ENCODE data around the gene GFRA1. TPM values are rescaled to one million over a fixed set of nuclear protein-coding genes. Genes with fewer than 3 reads are reported as not detected.

The GFRA1 gene
- total RNA-seq, 4 donors from 2014 or later: 19.8 to 61.8 (median 25.2) TPM

DNA sequence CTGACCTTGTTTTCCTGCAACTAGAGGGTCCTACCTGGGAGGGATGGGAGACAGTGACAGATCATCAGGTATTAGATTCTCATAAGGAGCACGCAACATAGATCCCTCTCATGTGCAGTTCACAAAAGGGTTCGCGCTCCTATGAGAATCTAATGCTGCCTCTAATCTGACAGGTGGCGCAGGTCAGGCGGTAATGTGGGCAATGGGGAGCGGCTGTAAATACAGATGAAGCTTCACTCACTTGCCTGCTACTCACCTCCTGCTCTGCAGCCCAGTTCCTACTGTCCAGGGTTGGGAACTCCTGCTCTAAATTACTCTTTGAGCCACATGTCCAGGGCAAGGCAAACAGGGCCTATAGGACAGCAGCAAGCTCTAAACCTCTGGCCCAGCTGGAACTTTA, 46.2 kb downstream of the GFRA1 start:
- no peaks in the 10 kb centered on the region for H3K36me3 ChIP-seq
- TF ChIP-seq POLR2AphosphoS5 (IDR thresholded peaks at IDR 0.05) (no peak), POLR2A (IDR thresholded peaks at IDR 0.05) (no peak), EP300 (IDR thresholded peaks at IDR 0.05) (no peak)
- TF ChIP-seq, protein P1, sequence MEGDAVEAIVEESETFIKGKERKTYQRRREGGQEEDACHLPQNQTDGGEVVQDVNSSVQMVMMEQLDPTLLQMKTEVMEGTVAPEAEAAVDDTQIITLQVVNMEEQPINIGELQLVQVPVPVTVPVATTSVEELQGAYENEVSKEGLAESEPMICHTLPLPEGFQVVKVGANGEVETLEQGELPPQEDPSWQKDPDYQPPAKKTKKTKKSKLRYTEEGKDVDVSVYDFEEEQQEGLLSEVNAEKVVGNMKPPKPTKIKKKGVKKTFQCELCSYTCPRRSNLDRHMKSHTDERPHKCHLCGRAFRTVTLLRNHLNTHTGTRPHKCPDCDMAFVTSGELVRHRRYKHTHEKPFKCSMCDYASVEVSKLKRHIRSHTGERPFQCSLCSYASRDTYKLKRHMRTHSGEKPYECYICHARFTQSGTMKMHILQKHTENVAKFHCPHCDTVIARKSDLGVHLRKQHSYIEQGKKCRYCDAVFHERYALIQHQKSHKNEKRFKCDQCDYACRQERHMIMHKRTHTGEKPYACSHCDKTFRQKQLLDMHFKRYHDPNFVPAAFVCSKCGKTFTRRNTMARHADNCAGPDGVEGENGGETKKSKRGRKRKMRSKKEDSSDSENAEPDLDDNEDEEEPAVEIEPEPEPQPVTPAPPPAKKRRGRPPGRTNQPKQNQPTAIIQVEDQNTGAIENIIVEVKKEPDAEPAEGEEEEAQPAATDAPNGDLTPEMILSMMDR (IDR thresholded peaks at IDR 0.05): no peak
- no peaks in the 10 kb centered on the region for H3K27me3 ChIP-seq
- H3K27ac ChIP-seq: no peak overlapping the region
- no peak overlapping the region for H3K4me3 ChIP-seq
- 94% methylated on average over 6 of the region's 6 CpGs for WGBS
- no peaks in the 10 kb centered on the region for H3K9me3 ChIP-seq
- no peaks in the 10 kb centered on the region for H3K4me1 ChIP-seq
- no peak for DNase-seq (ENCODE audit: low spot score in 2 of 2)

DNA sequence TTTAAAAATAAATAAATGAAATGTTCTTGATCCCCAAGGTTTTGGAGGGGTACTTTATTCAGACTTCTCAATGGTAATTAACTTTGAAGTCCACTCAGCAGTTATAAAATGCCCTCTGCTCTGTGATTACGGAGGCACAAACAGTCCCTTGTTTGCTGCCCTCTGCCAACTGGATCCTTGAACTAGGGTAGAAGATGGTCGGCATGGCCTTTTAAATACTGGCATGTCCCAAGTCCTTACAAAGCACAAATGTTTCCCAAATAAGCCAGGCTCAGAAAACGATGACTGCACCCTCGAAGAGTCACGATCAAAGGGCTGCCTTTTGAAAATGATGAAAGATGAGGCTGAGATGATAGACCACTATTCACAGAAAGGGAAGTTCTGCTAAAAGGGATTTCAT, 47.0 kb downstream of the GFRA1 start:
- no peak for DNase-seq (ENCODE audit: low spot score in 2 of 2)
- H3K4me3 ChIP-seq: no peak overlapping the region
- no peaks in the 10 kb centered on the region for H3K27me3 ChIP-seq
- H3K4me1 ChIP-seq: no peaks in the 10 kb centered on the region
- no peaks in the 10 kb centered on the region for H3K36me3 ChIP-seq
- 86% methylated on average over 5 of the region's 5 CpGs for WGBS
- no peak for TF ChIP-seq POLR2A (IDR thresholded peaks at IDR 0.05)
- TF ChIP-seq EP300 (IDR thresholded peaks at IDR 0.05): no peak
- no peak for TF ChIP-seq POLR2AphosphoS5 (IDR thresholded peaks at IDR 0.05)
- TF ChIP-seq, protein P1 (IDR thresholded peaks at IDR 0.05): no peak
- no peaks in the 10 kb centered on the region for H3K9me3 ChIP-seq
- H3K27ac ChIP-seq: no peak overlapping the region

- H3K4me3 ChIP-seq: no peak overlapping the region
- H3K27ac ChIP-seq: no peak overlapping the region
- no peak for TF ChIP-seq EP300 (IDR thresholded peaks at IDR 0.05)
- TF ChIP-seq, protein P1 (IDR thresholded peaks at IDR 0.05): no peak
- TF ChIP-seq POLR2AphosphoS5 (IDR thresholded peaks at IDR 0.05): no peak
- TF ChIP-seq POLR2A (IDR thresholded peaks at IDR 0.05): no peak
- no peaks in the 10 kb centered on the region for H3K9me3 ChIP-seq
- WGBS: 79% methylated on average over 3 of the region's 3 CpGs
- no peaks in the 10 kb centered on the region for H3K36me3 ChIP-seq
- DNase-seq (ENCODE audit: low spot score in 2 of 2): no peak
- H3K4me1 ChIP-seq: no peaks in the 10 kb centered on the region
- no peaks in the 10 kb centered on the region for H3K27me3 ChIP-seq
Measured at GRCh38 chr10:116223289-116223688, 49.7 kb downstream of the GFRA1 start.

DNA sequence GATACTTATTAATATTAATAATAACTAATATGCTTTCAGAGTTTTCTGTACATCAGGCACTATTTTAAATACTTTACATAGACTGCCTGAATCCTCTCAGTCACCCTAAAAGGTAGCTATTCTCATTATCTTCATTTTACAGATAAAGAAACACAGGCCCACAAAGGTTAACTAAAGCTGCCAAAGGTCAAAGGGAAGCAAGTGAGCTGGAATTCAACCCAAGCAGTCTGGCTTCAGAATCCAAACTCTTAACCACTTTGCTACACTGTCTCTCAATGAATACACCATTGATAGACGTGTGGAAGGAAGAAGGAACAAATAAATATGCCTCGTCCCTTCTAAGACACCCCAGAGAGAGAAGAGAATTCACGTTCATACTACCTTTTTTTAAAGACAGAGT, 52.0 kb downstream of the GFRA1 start:
- TF ChIP-seq POLR2AphosphoS5 (IDR thresholded peaks at IDR 0.05): no peak
- TF ChIP-seq POLR2A (IDR thresholded peaks at IDR 0.05): no peak
- no peak for TF ChIP-seq EP300 (IDR thresholded peaks at IDR 0.05)
- TF ChIP-seq, protein P1 (IDR thresholded peaks at IDR 0.05): no peak
- no peak overlapping the region for H3K27ac ChIP-seq
- H3K36me3 ChIP-seq: no peaks in the 10 kb centered on the region
- no peaks in the 10 kb centered on the region for H3K27me3 ChIP-seq
- no peak overlapping the region for H3K4me3 ChIP-seq
- 81% methylated on average over 3 of the region's 3 CpGs for WGBS
- H3K4me1 ChIP-seq: no peaks in the 10 kb centered on the region
- H3K9me3 ChIP-seq: no peaks in the 10 kb centered on the region
- DNase-seq (ENCODE audit: low spot score in 2 of 2): no peak

DNA sequence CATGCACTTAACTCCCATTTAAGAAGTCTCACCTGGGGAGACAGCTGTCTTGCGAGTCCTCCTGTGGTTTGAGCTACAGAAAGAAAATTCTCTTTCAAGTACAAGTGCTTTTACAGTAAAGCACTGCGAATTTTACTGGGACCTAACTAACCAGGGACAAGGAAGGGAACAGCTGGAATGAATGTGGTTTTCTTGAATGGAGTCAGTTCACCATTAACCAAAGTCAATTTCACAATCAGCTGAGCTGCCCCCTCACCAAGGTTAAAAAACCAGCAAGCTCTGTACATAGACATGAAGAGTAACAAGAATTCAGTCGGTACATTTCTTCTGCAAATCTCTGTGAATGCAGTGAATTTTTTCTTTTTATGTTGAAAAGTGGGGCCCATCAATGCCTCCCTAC, 56.3 kb downstream of the GFRA1 start:
- no peak for DNase-seq (ENCODE audit: low spot score in 2 of 2)
- H3K27me3 ChIP-seq: no peaks in the 10 kb centered on the region
- H3K9me3 ChIP-seq: no peaks in the 10 kb centered on the region
- H3K27ac ChIP-seq: no peak overlapping the region
- no peak overlapping the region for H3K4me3 ChIP-seq
- TF ChIP-seq POLR2AphosphoS5 (IDR thresholded peaks at IDR 0.05) (no peak), EP300 (IDR thresholded peaks at IDR 0.05) (no peak), POLR2A (IDR thresholded peaks at IDR 0.05) (no peak)
- TF ChIP-seq, protein P1 (IDR thresholded peaks at IDR 0.05): no peak
- no peaks in the 10 kb centered on the region for H3K4me1 ChIP-seq
- no peaks in the 10 kb centered on the region for H3K36me3 ChIP-seq
- WGBS: 88% methylated on average over 3 of the region's 3 CpGs
